ENCODE data around the gene INHBC. TPM values are rescaled to one million over a fixed set of nuclear protein-coding genes. Genes with fewer than 3 reads are reported as not detected.
"Not testable (repeated sequence)": the region's sequence is repeated elsewhere in the genome, so short reads cannot be mapped to it uniquely, and the experiment has no call there.

The INHBC gene
- total RNA-seq, 1 experiment from 2014 or later: 0.11 TPM

DNA sequence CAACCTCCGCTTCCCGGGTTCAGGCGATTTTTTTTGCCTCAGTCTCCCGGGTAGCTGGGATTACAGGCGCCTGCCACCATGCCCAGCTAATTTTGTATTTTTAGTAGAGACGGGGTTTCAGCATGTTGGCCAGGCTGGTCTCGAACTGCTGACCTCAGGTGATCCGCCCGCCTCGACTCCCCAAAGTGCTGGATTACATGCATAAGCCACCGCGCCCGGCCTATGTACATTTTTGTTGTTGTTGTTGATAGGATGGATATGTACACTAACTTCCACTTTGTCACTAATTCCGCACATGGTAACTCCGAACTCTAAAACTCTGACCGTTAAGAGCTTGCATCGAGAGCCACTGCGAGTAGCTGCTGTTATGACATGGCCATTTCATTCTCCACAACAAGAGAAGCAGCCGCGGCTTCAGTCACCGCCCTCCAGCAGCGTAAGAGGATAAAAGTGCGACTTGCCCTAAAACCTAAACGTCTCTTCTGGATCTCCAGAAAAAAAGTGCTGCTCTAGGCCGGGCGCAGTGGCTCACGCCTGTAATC lies 52.5 kb downstream of the INHBC start:
- Histone ChIP-seq H3K27me3 (ENCODE audit: low read length) (no peaks in the 10 kb centered on the region), H3K4me3 (ENCODE audit: low read length) (peak overlapping the region; percentile 41; the same call in 1 of the 2 replicates), H3K79me2 (ENCODE audit: low read length) (peaks cover 26% of the 10 kb centered on the region), H3K4me2 (ENCODE audit: low read depth, low read length, poor library complexity, severe bottlenecking) (peak overlapping the region; percentile 33), H3K4me1 (ENCODE audit: low read length) (peaks cover 14% of the 10 kb centered on the region), H3K9me2 (replicated peaks; ENCODE audit: insufficient read depth, low read length) (no peaks in the 10 kb centered on the region), H3K27ac (ENCODE audit: low read length) (no peak overlapping the region), H3K36me3 (ENCODE audit: insufficient read depth, low read length) (peaks cover 27% of the 10 kb centered on the region), H3K9ac (ENCODE audit: low read length) (0 out of 2 replicates have a peak overlapping the region, but pooled peaks have one; percentile 5), H2AFZ (ENCODE audit: low read length) (0 out of 2 replicates have a peak overlapping the region, but pooled peaks have one; percentile 21), H4K20me1 (ENCODE audit: insufficient read depth, low read depth, low read length) (peaks cover 8% of the 10 kb centered on the region; the same call in 1 of the 2 replicates), H3K9me3 (ENCODE audit: low read length) (no peaks in the 10 kb centered on the region)
- no peak for DNase-seq

DNA sequence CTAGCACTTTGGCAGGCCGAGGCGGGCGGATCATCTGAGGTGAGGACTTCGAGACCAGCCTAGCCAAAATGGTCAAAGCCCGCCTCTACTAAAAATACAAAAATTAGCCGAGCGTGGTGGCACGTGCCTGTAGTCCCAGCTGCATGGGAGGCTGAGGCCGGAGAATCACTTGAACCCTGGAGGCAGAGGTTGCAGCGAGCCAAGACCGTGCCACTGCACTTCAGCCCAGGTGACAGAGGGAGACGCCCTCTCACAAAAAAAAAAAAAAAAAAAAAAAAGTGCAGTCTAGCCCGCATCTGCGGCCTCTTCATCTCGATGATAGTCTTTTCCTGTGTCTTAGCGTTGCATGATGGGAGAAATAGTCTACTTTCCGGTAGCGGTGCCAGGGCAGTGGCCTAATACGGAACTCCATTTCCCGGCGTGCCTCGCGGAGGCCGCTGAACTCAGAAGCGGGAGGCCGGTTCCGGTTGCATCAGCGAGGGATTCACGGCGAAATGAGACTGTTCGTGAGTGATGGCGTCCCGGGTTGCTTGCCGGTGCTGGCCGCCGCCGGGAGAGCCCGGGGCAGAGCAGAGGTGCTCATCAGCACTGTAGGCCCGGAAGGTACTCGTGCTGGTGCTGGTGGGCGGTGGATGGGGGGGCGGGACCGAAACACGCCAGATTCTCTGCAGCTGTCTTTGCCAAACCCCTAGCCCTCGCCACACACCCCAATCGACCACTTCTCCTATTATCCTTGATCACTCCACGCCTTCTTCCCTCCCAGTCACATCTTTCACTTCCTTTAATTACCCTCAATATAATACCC lies 53.2 kb downstream of the INHBC start, which contains the start of gene MARS1:
TSS of gene MARS1 (plus strand) at position 472 of the 805 bp plus-strand sequence. CDS start at position 495, 23 bp downstream.
- Histone ChIP-seq H3K9ac (ENCODE audit: low read length) (peak within 1 kb of the TSS; percentile 89), H3K27me3 (ENCODE audit: low read length) (no peaks in the 10 kb centered on the region), H3K36me3 (ENCODE audit: insufficient read depth, low read length) (peaks cover 33% of the 10 kb centered on the region), H3K4me3 (ENCODE audit: low read length) (peak within 1 kb of the TSS; percentile 93), H4K20me1 (ENCODE audit: insufficient read depth, low read depth, low read length) (peaks cover 8% of the 10 kb centered on the region; the same call in 1 of the 2 replicates), H3K79me2 (ENCODE audit: low read length) (peaks cover 26% of the 10 kb centered on the region), H2AFZ (ENCODE audit: low read length) (0 out of 2 replicates have a peak within 1 kb of the TSS, but pooled peaks have one; percentile 21), H3K9me3 (ENCODE audit: low read length) (no peaks in the 10 kb centered on the region), H3K4me1 (ENCODE audit: low read length) (peaks cover 14% of the 10 kb centered on the region), H3K9me2 (replicated peaks; ENCODE audit: insufficient read depth, low read length) (no peaks in the 10 kb centered on the region), H3K27ac (ENCODE audit: low read length) (peak within 1 kb of the TSS; percentile 70; the same call in 1 of the 2 replicates), H3K4me2 (ENCODE audit: low read depth, low read length, poor library complexity, severe bottlenecking) (peak within 1 kb of the TSS; percentile 83)
- DNase-seq: peak; percentile 99

DNA sequence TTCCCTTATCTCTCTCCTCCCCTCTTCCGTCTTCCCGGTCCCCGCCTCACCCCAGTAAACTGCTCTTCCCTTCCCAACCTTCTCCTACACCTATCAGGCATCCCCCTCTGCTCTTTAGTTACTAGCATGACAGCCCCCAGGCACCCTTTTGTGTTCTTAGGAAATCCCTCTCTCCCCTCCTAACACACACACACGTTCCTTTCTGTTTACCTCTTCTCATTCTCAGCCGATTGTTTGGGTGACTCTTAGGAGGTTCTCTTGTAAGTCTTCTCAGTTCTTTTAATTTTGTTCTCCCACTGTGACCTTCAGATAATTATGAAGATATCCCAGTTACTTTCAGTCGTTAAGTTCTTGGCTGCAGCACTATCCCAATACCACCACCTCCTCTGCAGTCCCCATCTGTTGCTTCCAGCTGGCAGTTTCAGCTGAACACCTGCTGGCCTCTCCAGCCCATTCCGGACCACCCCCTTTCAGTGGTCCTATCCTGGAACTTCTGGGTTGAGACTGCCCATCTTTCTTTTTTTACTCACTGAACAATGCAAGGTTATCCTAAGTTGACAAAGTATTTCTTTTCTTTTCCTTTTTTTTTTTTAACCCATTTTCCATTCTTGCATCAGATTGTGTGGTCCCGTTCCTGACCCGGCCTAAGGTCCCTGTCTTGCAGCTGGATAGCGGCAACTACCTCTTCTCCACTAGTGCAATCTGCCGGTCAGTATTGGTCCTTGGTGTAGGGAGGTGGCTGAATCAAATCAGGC lies 54.0 kb downstream of the INHBC start:
- Histone ChIP-seq H3K27ac (ENCODE audit: low read length) (peak overlapping the region; percentile 70; the same call in 1 of the 2 replicates), H3K9me3 (ENCODE audit: low read length) (no peaks in the 10 kb centered on the region), H3K4me1 (ENCODE audit: low read length) (peaks cover 14% of the 10 kb centered on the region), H3K27me3 (ENCODE audit: low read length) (no peaks in the 10 kb centered on the region), H3K36me3 (ENCODE audit: insufficient read depth, low read length) (peaks cover 35% of the 10 kb centered on the region), H3K79me2 (ENCODE audit: low read length) (peaks cover 26% of the 10 kb centered on the region), H3K9me2 (replicated peaks; ENCODE audit: insufficient read depth, low read length) (no peaks in the 10 kb centered on the region), H3K4me2 (ENCODE audit: low read depth, low read length, poor library complexity, severe bottlenecking) (peak overlapping the region; percentile 83), H3K4me3 (ENCODE audit: low read length) (peak overlapping the region; percentile 93), H3K9ac (ENCODE audit: low read length) (peak overlapping the region; percentile 89), H4K20me1 (ENCODE audit: insufficient read depth, low read depth, low read length) (peaks cover 8% of the 10 kb centered on the region; the same call in 1 of the 2 replicates), H2AFZ (ENCODE audit: low read length) (no peak overlapping the region)
- DNase-seq: no peak

DNA sequence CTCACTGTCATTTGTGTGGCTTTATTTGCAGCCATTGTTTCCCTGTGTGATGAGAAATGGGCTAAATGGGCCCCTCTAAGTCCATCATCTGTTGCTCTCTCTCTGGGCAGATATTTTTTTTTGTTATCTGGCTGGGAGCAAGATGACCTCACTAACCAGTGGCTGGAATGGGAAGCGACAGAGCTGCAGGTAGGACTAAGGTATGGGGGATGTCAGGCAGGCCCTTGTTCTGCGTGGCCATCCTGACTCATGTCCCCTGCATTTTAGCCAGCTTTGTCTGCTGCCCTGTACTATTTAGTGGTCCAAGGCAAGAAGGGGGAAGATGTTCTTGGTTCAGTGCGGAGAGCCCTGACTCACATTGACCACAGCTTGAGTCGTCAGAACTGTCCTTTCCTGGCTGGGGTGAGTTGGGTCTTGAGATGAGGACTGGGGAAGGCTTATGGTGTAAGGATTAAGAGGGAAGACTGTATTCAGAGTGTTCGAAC lies 54.6 kb downstream of the INHBC start:
- no peaks in the 10 kb centered on the region for H3K9me2 ChIP-seq (replicated peaks; ENCODE audit: insufficient read depth, low read length)
- H3K9me3 ChIP-seq (ENCODE audit: low read length): no peaks in the 10 kb centered on the region
- peak overlapping the region; percentile 93 for H3K4me3 ChIP-seq (ENCODE audit: low read length)
- DNase-seq: no peak
- peaks cover 38% of the 10 kb centered on the region for H3K36me3 ChIP-seq (ENCODE audit: insufficient read depth, low read length)
- H3K79me2 ChIP-seq (ENCODE audit: low read length): peaks cover 26% of the 10 kb centered on the region
- H3K9ac ChIP-seq (ENCODE audit: low read length): peak overlapping the region; percentile 89
- H2AFZ ChIP-seq (ENCODE audit: low read length): no peak overlapping the region
- peaks cover 14% of the 10 kb centered on the region for H3K4me1 ChIP-seq (ENCODE audit: low read length)
- H3K27me3 ChIP-seq (ENCODE audit: low read length): no peaks in the 10 kb centered on the region
- H3K4me2 ChIP-seq (ENCODE audit: low read depth, low read length, poor library complexity, severe bottlenecking): peak overlapping the region; percentile 83
- peak overlapping the region; percentile 70; the same call in 1 of the 2 replicates for H3K27ac ChIP-seq (ENCODE audit: low read length)
- H4K20me1 ChIP-seq (ENCODE audit: insufficient read depth, low read depth, low read length): peaks cover 8% of the 10 kb centered on the region; the same call in 1 of the 2 replicates

DNA sequence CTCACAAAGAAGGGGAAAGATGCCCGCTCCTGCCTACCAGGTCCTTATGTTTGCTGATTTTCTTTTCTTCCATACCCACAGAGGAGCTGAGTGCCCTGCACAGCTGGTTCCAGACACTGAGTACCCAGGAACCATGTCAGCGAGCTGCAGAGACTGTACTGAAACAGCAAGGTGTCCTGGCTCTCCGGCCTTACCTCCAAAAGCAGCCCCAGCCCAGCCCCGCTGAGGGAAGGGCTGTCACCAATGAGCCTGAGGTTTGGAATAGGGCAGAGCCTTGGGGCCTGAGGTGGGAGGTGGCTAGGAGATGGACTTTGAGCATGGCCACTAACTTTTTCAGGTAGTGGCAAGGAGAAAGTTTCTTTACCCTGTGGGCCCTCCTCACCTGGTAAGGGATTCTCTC lies 55.5 kb downstream of the INHBC start:
- H3K4me2 ChIP-seq (ENCODE audit: low read depth, low read length, poor library complexity, severe bottlenecking): no peak overlapping the region
- no peak overlapping the region for H3K27ac ChIP-seq (ENCODE audit: low read length)
- no peaks in the 10 kb centered on the region for H3K9me2 ChIP-seq (replicated peaks; ENCODE audit: insufficient read depth, low read length)
- H3K27me3 ChIP-seq (ENCODE audit: low read length): no peaks in the 10 kb centered on the region
- H3K36me3 ChIP-seq (ENCODE audit: insufficient read depth, low read length): peaks cover 38% of the 10 kb centered on the region
- H3K4me3 ChIP-seq (ENCODE audit: low read length): no peak overlapping the region
- no peaks in the 10 kb centered on the region for H3K9me3 ChIP-seq (ENCODE audit: low read length)
- DNase-seq: no peak
- peaks cover 14% of the 10 kb centered on the region for H3K4me1 ChIP-seq (ENCODE audit: low read length)
- H4K20me1 ChIP-seq (ENCODE audit: insufficient read depth, low read depth, low read length): peaks cover 8% of the 10 kb centered on the region; the same call in 1 of the 2 replicates
- H3K79me2 ChIP-seq (ENCODE audit: low read length): peaks cover 26% of the 10 kb centered on the region
- no peak overlapping the region for H3K9ac ChIP-seq (ENCODE audit: low read length)
- H2AFZ ChIP-seq (ENCODE audit: low read length): no peak overlapping the region

DNA sequence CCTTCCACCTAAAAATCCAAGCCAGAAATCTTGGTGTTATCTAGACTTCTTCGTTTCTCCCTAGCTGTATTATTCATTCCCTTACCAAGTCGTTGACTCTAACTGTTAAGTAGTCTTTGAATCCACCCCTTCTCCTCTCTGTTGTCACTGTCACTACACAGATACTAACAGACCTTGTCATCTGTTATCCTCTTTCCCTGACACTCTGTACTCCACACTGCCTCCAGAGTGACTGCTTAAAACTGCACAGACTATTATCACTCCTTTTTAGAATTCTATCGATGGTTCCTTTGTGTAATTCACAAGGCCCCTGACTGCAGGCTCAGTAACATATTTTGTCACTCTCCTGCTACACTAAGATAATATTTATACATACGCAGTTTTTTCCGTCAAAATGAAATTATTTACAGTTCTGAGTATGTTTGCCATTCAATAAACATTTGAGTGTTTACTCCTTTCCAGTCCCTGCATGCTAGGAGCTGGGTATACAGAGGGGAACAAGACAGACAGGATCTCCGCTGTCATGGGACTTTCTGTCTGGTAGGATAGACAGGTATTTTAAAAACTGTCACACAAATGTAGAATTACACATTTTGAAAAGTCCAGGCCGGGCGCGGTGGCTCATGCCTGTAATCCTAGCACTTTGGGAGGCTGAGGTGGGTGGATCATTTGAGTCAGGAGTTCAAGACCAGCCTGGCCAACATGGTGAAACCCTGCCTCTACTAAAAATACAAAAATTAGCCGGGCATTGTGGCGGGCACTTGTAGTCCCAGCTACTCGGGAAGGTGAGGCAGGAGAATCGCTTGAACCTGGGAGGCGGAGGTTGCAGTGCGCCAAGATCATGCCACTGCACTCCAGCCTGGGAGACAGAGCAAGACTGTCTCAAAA lies 57.1 kb downstream of the INHBC start:
- no peak overlapping the region for H3K4me2 ChIP-seq (ENCODE audit: low read depth, low read length, poor library complexity, severe bottlenecking)
- no peaks in the 10 kb centered on the region for H3K27me3 ChIP-seq (ENCODE audit: low read length)
- H3K27ac ChIP-seq (ENCODE audit: low read length): no peak overlapping the region
- no peaks in the 10 kb centered on the region for H3K9me2 ChIP-seq (replicated peaks; ENCODE audit: insufficient read depth, low read length)
- peaks cover 14% of the 10 kb centered on the region for H3K4me1 ChIP-seq (ENCODE audit: low read length)
- no peak overlapping the region for H2AFZ ChIP-seq (ENCODE audit: low read length)
- no peaks in the 10 kb centered on the region for H3K9me3 ChIP-seq (ENCODE audit: low read length)
- no peak overlapping the region for H3K4me3 ChIP-seq (ENCODE audit: low read length)
- peaks cover 38% of the 10 kb centered on the region for H3K36me3 ChIP-seq (ENCODE audit: insufficient read depth, low read length)
- no peak for DNase-seq
- peaks cover 26% of the 10 kb centered on the region for H3K79me2 ChIP-seq (ENCODE audit: low read length)
- peaks cover 8% of the 10 kb centered on the region; the same call in 1 of the 2 replicates for H4K20me1 ChIP-seq (ENCODE audit: insufficient read depth, low read depth, low read length)
- H3K9ac ChIP-seq (ENCODE audit: low read length): no peak overlapping the region

DNA sequence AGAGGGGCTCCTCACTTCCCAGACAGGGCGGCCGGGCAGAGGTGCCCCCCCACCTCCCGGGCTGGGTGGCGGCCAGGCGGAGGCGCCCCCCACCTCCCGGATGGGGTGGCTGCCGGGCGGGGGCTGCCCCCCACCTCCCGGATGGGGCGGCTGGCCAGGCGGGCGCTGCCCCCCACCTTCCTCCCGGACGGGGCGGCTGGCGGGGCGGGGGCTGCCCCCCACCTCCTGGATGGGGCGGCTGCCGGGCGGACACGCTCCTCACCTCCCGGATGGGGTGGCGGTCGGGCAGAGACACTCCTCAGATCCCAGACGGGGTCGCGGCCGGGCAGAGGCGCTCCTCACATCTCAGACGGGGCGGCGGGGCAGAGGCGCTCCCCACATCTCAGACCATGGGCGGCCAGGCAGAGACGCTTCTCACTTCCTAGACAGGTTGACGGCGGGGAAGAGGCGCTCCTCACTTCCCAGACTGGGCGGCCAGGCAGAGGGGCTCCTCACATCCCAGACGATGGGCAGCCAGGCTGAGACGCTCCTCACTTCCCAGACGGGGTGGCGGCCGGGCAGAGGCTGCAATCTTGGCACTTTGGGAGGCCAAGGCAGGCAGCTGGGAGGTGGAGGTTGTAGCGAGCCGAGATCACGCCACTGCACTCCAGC lies 60.6 kb downstream of the INHBC start:
- not testable (repeated sequence) for H3K79me2 ChIP-seq (ENCODE audit: low read length); H3K27me3 ChIP-seq (ENCODE audit: low read length); H3K4me3 ChIP-seq (ENCODE audit: low read length); H3K9me2 ChIP-seq (replicated peaks; ENCODE audit: insufficient read depth, low read length); DNase-seq; H3K27ac ChIP-seq (ENCODE audit: low read length); H3K9me3 ChIP-seq (ENCODE audit: low read length); H3K4me2 ChIP-seq (ENCODE audit: low read depth, low read length, poor library complexity, severe bottlenecking); H2AFZ ChIP-seq (ENCODE audit: low read length); H4K20me1 ChIP-seq (ENCODE audit: insufficient read depth, low read depth, low read length); H3K9ac ChIP-seq (ENCODE audit: low read length); H3K4me1 ChIP-seq (ENCODE audit: low read length)
- peaks cover 46% of the 10 kb centered on the region for H3K36me3 ChIP-seq (ENCODE audit: insufficient read depth, low read length)
